OCI-LY7 (cell line): Measurements from ENCODE around the gene IFNL4.

Source experiments
- CTCF ChIP-seq: fragments of 200-600 bp; sonication (generic); conservative IDR thresholded peaks from 2 replicates; pipeline ENCODE4 v1.5.1; 2014; ENCODE audit warnings: mild to moderate bottlenecking, antibody characterized with exemption, low read length, moderate library complexity, mixed read lengths
- EZH2phosphoT487 ChIP-seq: fragments of 200-600 bp; sonication (generic); IDR thresholded peaks from 2 replicates; pipeline ENCODE4 v1.6.1; 2018; ENCODE audit warnings: low read depth, borderline replicate concordance, mild to moderate bottlenecking, mixed run types, antibody characterized with exemption, low read length, moderate library complexity, mixed read lengths

GRCh38 chr19:39262496-39262895 lies 13.8 kb upstream of the IFNL4 start:
- TF ChIP-seq CTCF (no peak), EZH2phosphoT487 (no peak)
